RKO (cell line): Measurements from ENCODE around the gene PTH1R.

Experiments
- DNase-seq: peaks from one replicate; pipeline ENCODE4 v3.0.0-alpha.2; 2016; ENCODE audit warnings: low spot score

The PTH1R gene

GRCh38 chr3:46930945-46931403 is 53.5 kb downstream of the PTH1R start:
- DNase-seq: no peak

DNA sequence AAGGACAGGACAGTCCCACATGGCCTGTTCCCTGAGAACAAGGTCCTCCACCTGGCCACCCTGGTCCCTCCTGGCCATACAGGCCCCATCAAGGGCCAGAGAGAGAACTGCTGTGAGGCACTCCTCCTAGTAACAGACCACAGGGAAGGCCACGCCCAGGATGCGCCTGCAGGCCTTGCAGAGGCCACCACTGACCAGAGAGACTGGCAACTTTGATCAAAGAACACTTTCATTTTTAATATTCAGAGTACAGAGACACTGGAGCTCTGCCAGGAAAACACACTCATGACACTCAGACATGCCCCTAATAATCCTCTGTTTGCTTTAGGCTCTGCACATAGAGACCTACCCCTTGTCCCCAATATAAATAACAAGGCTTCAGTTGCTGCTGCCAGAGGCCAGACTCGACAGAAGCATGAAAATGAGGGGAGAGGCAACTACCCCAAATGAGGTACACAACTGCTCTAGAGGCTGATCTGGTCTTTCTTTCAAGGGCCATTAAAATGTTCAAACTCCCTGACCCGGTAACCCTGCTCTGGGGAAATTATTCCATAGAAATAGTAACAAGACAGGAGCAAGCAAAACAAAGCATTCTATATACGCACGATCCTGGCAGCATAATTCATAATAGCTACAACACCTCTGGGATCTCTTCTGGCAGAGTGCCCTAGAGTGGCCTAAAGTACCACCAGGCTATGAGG is 54.3 kb downstream of the PTH1R start:
- no peak for DNase-seq

GRCh38 chr3:46932455-46933225 is 55.1 kb downstream of the PTH1R start:
- DNase-seq: no peak

DNA sequence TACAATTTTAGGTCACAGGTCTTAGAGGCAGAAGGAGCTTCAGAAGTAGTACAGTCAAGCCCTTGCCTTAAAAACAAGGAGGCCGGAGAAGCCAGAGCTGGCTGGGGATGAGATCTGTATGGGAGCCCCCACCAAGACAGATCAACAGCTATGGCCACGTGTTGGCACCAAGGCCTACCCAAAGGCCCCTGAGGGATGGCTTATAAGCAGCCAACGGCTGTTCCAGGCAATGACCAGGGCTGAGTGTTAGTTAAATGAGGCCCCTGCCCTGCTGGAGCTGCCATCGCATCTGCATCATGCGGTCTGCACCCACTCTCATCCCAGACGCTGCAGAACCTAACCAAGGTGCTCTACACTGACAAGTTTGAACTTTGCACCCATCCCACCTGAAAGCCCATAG is 55.7 kb downstream of the PTH1R start:
- no peak for DNase-seq

DNA sequence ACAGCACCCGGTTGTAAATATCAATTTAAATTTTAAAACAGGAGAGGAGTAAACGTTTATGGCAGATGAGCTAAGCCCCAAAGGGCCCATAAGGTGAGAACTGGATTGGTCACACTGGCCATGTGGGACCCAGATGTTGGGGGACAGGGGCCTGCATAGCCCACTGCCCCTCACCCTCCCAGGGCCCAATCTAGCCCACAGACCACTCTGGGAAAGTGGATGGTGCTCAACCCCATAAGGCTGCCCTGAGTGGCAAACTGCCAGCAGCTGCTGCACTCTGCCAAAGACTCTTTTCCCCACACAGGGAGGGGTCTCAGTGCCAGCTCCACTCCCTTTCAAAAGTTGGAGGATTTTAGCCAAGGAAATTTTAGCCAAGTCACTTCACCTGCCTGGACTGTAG is 56.6 kb downstream of the PTH1R start:
- no peak for DNase-seq

- DNase-seq: peak; percentile 38
Measured at GRCh38 chr3:46934498-46935167, 57.1 kb downstream of the PTH1R start.

- DNase-seq: peak; percentile 76
Measured at GRCh38 chr3:46935168-46935858, 57.8 kb downstream of the PTH1R start.

GRCh38 chr3:46935989-46936558 is 58.6 kb downstream of the PTH1R start:
- DNase-seq: no peak

DNA sequence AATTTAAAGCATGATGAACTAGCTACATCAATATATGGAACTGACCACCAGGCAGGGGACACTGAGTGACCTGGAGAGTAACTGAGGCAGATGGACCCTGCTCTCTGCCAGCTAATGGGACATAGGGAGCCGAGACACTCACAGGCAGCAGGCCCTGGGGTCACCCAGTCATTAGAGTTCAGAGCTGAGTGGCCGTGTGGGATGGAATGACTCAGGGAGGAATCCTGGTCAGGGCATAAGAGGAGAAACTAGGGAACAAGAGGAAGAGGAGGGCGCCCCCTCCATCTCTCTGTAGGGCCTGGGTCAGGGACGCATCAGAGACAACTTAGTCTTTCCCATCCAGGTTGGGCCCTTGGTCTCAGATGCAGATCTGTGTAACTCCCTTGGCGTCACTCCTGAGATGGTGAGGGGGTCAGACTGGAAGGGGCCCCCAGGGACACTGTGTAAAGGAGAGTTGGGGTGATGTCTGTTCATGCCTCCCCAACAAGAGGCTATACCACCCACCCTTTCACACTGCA is 59.3 kb downstream of the PTH1R start:
- DNase-seq: no peak

DNA sequence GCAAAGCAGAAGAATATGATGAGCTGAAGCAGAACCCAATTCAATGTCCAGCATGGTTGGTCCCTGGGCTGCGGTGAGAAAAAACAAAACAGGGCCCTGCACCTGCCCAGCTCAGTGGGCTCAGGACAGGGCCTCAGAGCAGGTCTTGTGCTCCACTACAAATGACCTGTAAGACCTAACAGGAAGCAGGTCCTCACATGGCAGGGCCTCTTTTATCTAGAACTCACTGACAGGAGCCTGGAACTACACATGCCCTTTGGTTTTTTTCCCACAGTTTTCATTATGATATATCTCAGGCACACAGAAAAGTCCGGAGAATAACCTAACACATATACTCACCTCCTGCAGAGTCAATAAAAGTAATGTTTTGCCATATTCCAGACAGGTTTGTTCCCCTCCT is 60.6 kb downstream of the PTH1R start:
- no peak for DNase-seq

DNA sequence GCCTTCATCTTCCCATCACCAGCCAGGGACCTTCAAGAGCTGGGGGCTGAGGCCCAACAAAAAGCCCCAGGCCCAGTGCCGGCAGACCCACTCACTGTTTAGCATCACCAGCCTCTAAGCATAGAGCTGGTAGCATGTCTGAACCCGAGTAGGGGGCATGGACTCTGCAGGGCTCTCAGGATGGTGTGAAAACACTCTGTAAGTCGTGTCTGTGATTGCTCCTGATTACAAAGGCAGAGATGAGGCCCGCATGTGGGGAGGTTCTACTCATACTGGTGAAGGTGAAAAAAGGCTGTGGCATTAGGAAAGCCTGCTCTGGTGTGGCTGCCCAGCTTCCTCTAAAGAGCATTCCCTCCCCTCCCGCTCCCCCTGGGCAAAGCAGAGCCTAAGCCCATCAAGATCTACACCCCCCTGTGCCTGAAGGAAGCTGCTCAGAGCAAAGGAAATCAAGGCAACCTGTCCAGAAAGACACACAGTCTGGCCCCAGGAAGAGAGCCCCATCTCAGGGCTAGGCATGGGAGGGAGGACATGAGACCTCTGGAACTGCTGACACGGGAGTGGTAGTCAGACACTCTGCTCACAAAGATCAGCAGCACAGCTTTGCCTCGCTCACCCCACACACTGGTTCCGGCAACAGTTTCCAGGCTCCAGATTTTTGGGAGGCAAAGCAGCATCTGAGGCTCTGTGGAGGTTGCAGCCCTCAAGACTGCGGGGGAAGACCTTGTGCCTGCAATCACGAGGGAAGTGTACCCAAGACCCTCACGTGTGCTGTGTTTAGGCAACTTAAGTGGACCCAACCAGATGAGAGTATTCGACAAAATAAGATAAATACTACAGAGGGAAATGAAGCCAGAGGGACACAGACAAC is 62.3 kb downstream of the PTH1R start:
- DNase-seq: no peak

DNA sequence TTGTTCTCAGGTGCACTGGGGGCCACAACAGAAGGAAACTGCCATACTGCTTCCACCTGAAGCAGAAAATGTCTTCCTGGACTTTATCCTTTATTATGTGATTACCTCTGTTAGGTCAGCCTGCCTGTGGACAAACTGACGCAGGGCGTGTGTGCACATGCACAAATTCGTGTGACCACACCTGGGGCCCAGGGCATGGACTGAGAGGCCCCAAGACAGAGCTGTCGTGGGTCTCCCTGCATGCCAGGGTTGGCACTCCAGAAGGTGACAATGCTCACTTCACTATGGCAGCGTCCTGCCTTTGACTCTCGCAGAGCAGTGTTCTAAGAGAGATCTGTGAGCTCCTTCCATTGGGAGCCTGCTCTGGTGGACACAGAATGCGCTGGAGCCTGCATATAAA is 64.6 kb downstream of the PTH1R start:
- DNase-seq: no peak

- no peak for DNase-seq
Measured at GRCh38 chr3:46942481-46943236, 65.1 kb downstream of the PTH1R start.

DNA sequence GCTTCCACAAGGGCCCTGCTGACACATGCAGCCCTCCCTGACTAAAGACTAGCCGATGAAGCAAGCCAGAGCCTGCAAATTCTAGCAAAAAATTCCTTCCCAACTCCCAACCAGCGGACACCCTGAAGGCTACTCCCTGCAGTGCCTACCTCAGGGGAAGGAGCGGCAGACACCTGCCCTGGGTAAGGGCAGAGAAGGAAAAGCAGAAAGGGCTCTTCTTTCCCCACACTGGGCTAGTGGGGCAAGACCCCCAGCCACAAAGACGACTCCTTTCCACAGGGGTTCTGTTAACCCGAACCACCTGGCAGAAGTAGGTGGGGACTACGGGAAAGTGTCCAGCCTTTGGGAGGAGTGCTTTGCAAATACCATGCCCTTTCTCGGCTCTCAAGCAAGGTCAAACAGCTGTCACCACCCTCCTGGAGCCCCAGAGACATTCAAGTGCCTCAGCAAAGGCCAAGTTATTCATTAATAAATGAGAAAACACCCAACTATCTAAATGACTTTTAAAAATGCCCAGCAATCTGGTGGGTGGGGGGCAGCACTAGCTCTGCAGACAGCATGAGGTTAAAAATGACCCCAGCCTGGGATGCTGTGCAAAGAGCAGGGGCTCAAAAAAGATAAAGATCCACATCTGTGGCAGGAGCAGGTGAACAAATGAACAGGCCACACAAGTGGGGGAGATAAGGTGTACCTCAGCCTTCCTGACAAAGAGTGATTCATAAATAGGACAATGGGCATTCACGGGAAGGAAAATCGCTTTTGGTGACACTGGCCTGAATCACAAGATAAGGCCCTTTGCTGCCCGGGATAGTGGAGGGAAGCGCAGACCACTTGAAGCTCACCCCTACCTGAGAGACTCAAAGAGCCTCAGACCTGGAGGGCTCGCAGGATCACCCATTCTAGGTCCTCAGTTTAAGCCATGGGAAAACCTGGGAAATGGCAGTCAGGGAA is 66.0 kb downstream of the PTH1R start:
- DNase-seq: no peak

DNA sequence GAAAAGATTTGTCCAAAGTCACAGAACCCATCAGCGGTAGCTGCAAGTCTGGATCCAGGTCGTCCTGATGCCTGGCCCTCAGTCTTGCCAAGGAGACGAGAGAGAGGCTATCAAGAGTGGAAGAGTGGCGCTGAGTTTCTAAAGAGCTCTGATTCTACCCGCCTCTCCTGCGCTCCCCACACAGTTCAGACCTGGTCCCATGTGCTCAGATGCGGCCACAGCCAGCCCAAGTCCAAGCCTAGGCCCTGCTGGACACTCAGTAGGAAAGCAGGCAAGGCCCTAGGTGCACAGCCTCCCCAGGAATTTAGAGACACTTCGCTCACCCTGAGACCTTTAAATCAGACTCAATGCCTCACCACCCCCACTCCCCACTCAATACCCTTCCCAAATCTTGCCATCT is 66.7 kb downstream of the PTH1R start:
- DNase-seq: no peak

DNA sequence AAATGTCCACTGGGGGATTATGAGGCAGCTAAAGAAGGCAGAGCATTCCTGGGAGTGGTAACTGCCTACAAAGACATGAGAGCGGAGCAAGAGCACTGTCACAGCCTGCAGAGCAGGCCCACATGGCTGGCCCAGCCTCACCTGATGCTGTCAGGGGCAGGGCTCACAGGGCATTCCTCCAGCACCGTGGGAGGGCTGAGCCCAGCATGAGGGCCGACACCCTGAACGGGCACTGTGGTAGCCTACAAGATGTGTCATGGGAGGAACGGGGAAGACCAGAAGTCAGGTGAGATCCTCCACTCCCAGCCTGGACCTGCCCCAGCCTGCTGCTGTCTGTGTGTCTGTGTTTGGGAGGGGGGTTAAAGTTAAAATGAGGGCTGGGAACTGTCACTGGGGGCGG is 68.9 kb downstream of the PTH1R start:
- DNase-seq: no peak

DNA sequence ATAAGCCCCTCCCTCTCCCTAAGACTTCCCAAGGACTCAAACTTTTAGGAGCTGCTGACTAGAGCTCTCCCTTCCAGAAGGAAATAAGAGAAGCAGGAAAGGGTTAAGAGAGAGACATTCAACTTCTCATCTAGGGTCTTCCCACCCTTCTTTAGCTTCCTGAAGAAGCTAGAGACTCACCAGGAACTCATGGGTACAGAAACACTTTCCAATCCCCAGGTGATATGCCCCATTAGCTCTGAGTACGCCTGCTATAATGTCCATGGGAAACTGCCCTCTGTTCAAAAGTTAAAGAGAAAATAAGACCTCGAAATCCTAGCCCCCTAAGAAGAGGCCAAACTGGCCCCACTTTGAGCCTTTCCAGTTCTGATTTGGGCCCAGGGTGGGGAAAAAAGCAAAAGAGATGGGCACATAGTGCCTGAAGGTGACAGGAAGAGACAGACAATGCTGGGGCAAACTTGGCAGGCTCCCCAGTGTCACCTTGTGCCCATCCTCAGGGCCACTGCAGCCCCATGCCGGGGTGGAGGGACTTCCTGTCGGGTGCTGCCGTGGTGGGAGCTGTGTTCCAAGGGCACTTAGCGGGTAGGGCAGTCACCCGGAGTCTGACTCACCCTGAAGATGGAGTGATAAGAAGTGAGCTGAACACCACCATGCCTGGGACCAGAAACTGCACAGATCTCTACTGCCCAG is 69.5 kb downstream of the PTH1R start:
- DNase-seq: peak; percentile 29

GRCh38 chr3:46947546-46947901 is 70.0 kb downstream of the PTH1R start:
- no peak for DNase-seq
